Activated T-cell treated with anti-CD3 and anti-CD28 coated beads, Interleukin-2, amount 50 U/mL, for 72 hours (primary cell): Measurements from ENCODE around the gene RPE. TPM values are rescaled to one million over a fixed set of nuclear protein-coding genes. Genes with fewer than 3 reads are reported as not detected.

ENCODE experiments used
- ATAC-seq, 2 donors: fragments of 150-1000 bp; cut with Tn5 transposase; replicated peaks in 1 of 2; 2 replicates each; pipeline ENCODE4 v1.10.0; 2021; ENCODE audit warnings: moderate library complexity in 2 of 2, mild to moderate bottlenecking in 1 of 2
- DNase-seq, 2 donors: peaks; one replicate each; pipeline ENCODE4 v3.0.0; 2021 to 2022; ENCODE audit warnings: mixed read lengths in 1 of 2
- H3K27ac Mint-ChIP-seq: one replicate; pipeline ENCODE4 v1.8.0; 2022; ENCODE audit warnings: mild to moderate bottlenecking, moderate library complexity, mixed read lengths
- H3K27me3 Mint-ChIP-seq: one replicate; pipeline ENCODE4 v1.8.0; 2022; ENCODE audit warnings: low read depth, mixed read lengths
- H3K36me3 Mint-ChIP-seq, 2 donors: one replicate each; pipeline ENCODE4 v1.8.0; 2022; ENCODE audit warnings: mixed read lengths in 2 of 2, mild to moderate bottlenecking in 1 of 2; ENCODE audit not compliant: insufficient read depth in 2 of 2
- H3K4me1 Mint-ChIP-seq: one replicate; pipeline ENCODE4 v1.8.0; 2022; ENCODE audit warnings: low read depth, mixed read lengths
- H3K4me3 Mint-ChIP-seq, 2 donors: one replicate each; pipeline ENCODE4 v1.8.0; 2022; ENCODE audit warnings: mild to moderate bottlenecking in 2 of 2, mixed read lengths in 2 of 2, moderate library complexity in 2 of 2
- H3K9me3 Mint-ChIP-seq, 2 donors: one replicate each; pipeline ENCODE4 v1.8.0; 2022; ENCODE audit warnings: mixed read lengths in 2 of 2
- total RNA-seq, 2 donors: library from RNA; stranded (reverse); gene quantifications; one replicate each; pipeline ENCODE4 v1.2.3, GENCODE V29; 2022

RPE gene
- total RNA-seq, 2 donors from 2014 or later = 35.8 to 37.3 TPM

DNA sequence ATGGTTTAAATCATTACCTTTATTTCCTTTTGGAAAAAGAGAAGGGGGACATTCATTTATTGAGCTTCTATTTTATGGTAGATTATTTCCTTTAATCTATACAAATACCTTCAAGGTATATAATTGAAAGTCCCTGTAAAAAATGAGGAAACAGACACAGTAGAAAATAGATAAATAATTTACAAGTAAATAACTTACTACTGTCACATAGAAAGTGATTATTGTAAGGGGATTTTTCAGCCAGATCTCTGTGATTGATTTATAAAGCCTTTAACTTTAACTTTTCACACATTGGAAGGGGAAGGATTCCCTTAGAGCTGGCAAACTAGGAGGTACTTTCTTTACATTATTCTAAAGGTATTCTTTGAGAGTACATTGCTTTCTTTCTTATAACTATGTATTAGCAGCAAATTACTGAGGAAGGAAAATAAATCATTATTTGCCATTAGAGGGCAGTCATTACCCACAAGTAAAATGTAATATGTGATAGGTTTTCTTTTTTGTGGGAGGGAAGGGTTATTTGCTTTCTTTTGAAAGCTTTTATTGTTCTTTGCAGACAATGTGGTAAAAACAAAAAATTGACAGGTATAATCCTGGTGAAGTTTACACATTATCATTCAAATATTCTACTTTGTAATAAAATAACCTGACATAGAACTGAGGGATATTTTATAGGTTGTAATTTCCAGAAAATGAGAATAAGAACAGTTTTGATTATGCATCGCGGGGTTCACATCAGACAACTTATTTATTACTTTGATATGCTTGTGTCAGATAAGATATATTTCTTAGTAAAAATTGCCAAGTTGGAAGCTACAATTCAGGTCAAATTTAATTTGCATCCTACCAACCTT lies 24.8 kb upstream of the RPE start:
- no peaks in the 10 kb centered on the region for H3K36me3 Mint-ChIP-seq
- H3K27me3 Mint-ChIP-seq = peaks cover 10% of the 10 kb centered on the region
- ATAC-seq (no peak), DNase-seq (no peak)
- no peaks in the 10 kb centered on the region for H3K4me1 Mint-ChIP-seq
- no peak overlapping the region for H3K4me3 Mint-ChIP-seq
- H3K27ac Mint-ChIP-seq = no peak overlapping the region
- no peaks in the 10 kb centered on the region for H3K9me3 Mint-ChIP-seq

GRCh38 chr2:209984291-209984690 lies 18.1 kb upstream of the RPE start:
- ATAC-seq (no peak), DNase-seq (no peak)
- Mint-ChIP-seq H3K9me3 (no peaks in the 10 kb centered on the region), H3K27me3 (peaks cover 5% of the 10 kb centered on the region), H3K4me3 (no peak overlapping the region), H3K27ac (no peak overlapping the region), H3K36me3 (no peaks in the 10 kb centered on the region), H3K4me1 (no peaks in the 10 kb centered on the region)

- Mint-ChIP-seq H3K4me1 (no peaks in the 10 kb centered on the region), H3K36me3 (no peaks in the 10 kb centered on the region), H3K9me3 (no peaks in the 10 kb centered on the region), H3K27me3 (peaks cover 5% of the 10 kb centered on the region), H3K27ac (no peak overlapping the region), H3K4me3 (no peak overlapping the region)
- ATAC-seq = no peak
- no peak for DNase-seq
These were observed 16.6 kb upstream of the RPE start for GRCh38 chr2:209985874-209986273.

DNA sequence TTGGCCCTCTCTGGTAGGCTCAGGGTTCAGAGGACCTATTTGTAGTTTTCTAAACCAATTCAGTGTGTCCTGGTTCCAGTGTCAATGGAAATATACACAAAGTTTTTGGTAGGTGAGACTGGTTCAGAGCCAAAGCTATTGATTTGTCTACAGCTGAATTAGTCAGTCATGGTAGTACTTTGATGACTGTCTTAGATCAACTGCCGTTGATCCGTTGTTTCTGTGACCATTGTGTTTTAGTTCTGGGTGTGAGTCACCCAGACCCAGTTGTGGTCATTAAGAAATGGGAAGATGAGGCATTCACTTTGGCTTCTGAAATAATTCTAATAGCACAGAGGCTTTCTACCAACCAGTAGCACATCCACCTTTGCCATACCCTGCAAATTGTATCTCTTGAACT lies 16.0 kb upstream of the RPE start:
- H3K4me1 Mint-ChIP-seq = no peaks in the 10 kb centered on the region
- peak in 1 of 2 donors; percentile 35 for ATAC-seq
- no peaks in the 10 kb centered on the region for H3K9me3 Mint-ChIP-seq
- no peak overlapping the region for H3K27ac Mint-ChIP-seq
- no peak for DNase-seq
- H3K36me3 Mint-ChIP-seq = no peaks in the 10 kb centered on the region
- H3K27me3 Mint-ChIP-seq = peaks cover 5% of the 10 kb centered on the region
- H3K4me3 Mint-ChIP-seq = no peak overlapping the region

DNA sequence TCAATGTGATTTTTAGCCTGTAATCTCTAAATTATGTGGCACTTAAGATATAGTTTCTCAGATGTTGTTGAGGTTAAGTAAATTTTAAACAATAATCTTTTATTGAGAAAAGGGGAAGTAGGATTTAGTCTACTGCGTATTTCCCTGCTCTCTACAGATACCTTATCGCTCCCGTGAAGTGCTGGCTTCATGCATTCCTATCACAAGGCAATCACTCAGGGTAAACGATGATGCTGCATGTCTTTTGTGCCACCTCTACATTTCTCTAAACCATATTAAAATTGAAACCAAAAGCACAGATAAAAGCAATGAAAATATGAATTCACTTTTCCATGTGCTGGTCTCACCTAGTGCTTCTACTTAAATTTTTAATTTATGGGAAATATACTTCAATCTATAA lies 14.4 kb upstream of the RPE start:
- H3K4me3 Mint-ChIP-seq = no peak overlapping the region
- no peak overlapping the region for H3K27ac Mint-ChIP-seq
- H3K36me3 Mint-ChIP-seq = no peaks in the 10 kb centered on the region
- no peaks in the 10 kb centered on the region for H3K4me1 Mint-ChIP-seq
- DNase-seq = no peak
- peak in 1 of 2 donors; percentile 27 for ATAC-seq
- H3K9me3 Mint-ChIP-seq = no peaks in the 10 kb centered on the region
- no peaks in the 10 kb centered on the region for H3K27me3 Mint-ChIP-seq

DNA sequence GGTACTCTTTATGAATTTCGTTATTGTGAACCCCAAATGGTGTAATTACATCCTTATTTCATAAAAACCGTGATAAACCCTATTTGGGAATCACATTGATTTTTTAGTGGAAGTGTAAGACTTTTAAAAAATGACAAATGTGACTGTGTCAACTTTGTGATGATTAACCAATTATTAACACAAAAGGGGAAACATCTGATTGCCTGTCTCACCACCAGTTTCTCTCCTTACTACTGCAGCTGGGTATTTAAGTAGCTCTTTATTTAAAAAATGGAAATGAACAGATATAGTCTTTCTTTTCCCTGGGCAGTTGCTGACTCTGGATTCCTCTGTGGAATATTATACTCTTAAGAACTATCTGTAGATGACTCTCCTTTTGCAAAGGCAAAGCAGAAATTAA lies 11.6 kb upstream of the RPE start:
- Mint-ChIP-seq H3K4me1 (no peaks in the 10 kb centered on the region), H3K27ac (no peak overlapping the region), H3K27me3 (no peaks in the 10 kb centered on the region), H3K9me3 (no peaks in the 10 kb centered on the region), H3K4me3 (no peak overlapping the region), H3K36me3 (no peaks in the 10 kb centered on the region)
- no peak for DNase-seq
- no peak for ATAC-seq

- no peaks in the 10 kb centered on the region for H3K9me3 Mint-ChIP-seq
- ATAC-seq = no peak
- no peaks in the 10 kb centered on the region for H3K27me3 Mint-ChIP-seq
- no peak overlapping the region for H3K4me3 Mint-ChIP-seq
- DNase-seq = no peak
- no peaks in the 10 kb centered on the region for H3K36me3 Mint-ChIP-seq
- H3K4me1 Mint-ChIP-seq = no peaks in the 10 kb centered on the region
- H3K27ac Mint-ChIP-seq = no peak overlapping the region
These were observed 8.5 kb upstream of the RPE start for GRCh38 chr2:209993968-209994367.

DNA sequence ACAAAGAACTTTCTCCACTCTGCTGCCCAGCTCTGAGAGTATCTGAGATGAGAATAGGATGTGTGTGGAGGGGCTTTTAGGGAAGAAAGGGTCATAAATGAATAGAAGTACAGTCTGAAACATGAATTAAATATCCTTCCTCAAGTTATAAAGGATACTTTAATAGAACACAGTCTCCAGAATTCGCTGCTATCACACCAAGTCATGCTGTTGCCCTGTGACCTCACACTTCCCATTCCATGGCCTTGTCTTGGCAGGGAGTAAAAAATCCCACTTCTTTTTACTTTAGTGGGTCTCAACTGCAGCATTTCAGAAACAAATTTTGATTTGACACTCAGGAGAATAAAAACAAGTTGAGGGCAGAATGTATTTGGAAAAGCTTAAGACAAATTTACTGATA lies 3.8 kb upstream of the RPE start:
- Mint-ChIP-seq H3K27me3 (no peaks in the 10 kb centered on the region), H3K27ac (no peak overlapping the region), H3K36me3 (peaks cover 0 to 2% of the 10 kb centered on the region in 2 donors), H3K4me3 (no peak overlapping the region), H3K9me3 (no peaks in the 10 kb centered on the region), H3K4me1 (peaks cover 11% of the 10 kb centered on the region)
- no peak for DNase-seq
- ATAC-seq = no peak

DNA sequence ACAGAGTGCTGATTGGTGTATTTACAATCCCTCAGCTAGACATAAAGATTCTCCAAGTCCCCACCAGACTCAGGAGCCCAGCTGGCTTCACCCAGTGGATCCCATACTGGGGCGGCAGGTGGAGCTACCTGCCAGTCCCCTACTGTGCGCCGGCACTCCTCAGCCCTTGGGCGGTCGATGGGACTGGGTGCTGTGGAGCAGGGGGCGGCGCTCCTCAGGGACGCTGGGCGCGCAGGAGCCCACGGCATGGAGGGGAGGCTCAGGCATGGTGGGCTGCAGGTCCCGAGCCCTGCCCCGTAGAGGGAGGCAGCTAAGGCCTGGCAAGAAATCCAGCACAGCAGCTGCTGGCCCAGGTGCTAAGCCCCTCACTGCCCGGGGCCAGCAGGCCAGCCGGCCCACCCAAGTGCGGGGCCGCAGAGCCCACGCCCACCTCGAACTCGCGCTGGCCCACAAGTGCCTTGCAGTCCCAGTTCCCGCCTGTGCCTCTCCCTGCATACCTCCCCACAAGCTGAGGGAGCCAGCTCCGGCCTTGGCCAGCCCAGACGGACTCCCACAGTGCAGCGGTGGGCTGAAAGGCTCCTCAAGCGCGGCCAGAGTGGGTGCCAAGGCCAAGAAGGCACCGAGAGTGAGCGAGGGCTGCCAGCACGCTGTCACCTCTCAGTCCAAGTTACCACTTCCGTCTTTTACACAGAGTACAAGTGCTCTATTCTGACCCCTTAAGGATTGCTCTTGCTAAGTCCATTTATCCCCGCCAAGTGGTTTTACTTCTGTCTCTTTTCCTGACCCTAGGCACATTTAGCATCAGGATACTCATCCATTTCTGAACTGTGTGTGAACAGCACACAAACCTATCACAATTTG lies 1.7 kb upstream of the RPE start:
- no peak for ATAC-seq
- Mint-ChIP-seq H3K27ac (no peak overlapping the region), H3K27me3 (no peaks in the 10 kb centered on the region)

GRCh38 chr2:210003359-210003758 lies 921 bp downstream of the RPE start:
- ATAC-seq (no peak), DNase-seq (no peak)
- H3K36me3 Mint-ChIP-seq = peaks cover 2 to 23% of the 10 kb centered on the region in 2 donors
- H3K9me3 Mint-ChIP-seq = no peaks in the 10 kb centered on the region
- peak overlapping the region; percentile 93 for H3K27ac Mint-ChIP-seq
- peak overlapping the region; percentile 87 to 97 for H3K4me3 Mint-ChIP-seq
- peaks cover 59% of the 10 kb centered on the region for H3K4me1 Mint-ChIP-seq
- H3K27me3 Mint-ChIP-seq = no peaks in the 10 kb centered on the region

More for the DNA sequence above, 1.7 kb upstream of the RPE start:
- Mint-ChIP-seq H3K9me3 (no peaks in the 10 kb centered on the region), H3K4me1 (peaks cover 32% of the 10 kb centered on the region), H3K36me3 (peaks cover 2 to 9% of the 10 kb centered on the region in 2 donors), H3K4me3 (no peak overlapping the region)
- DNase-seq = no peak

GRCh38 chr2:210004881-210005280 lies 2.4 kb downstream of the RPE start:
- Mint-ChIP-seq H3K4me3 (peak overlapping the region; percentile 47 to 87), H3K9me3 (no peaks in the 10 kb centered on the region), H3K27me3 (no peaks in the 10 kb centered on the region), H3K36me3 (peaks cover 2 to 26% of the 10 kb centered on the region in 2 donors), H3K4me1 (peaks cover 62% of the 10 kb centered on the region), H3K27ac (no peak overlapping the region)
- DNase-seq (no peak), ATAC-seq (no peak)

GRCh38 chr2:210007895-210008294 lies 5.5 kb downstream of the RPE start:
- Mint-ChIP-seq H3K27ac (peak overlapping the region; percentile 88), H3K4me3 (no peak overlapping the region), H3K9me3 (no peaks in the 10 kb centered on the region), H3K36me3 (peaks cover 0 to 39% of the 10 kb centered on the region in 2 donors), H3K4me1 (peaks cover 59% of the 10 kb centered on the region), H3K27me3 (no peaks in the 10 kb centered on the region)
- ATAC-seq = no peak
- no peak for DNase-seq

GRCh38 chr2:210009126-210009525 lies 6.7 kb downstream of the RPE start:
- peak; percentile 39 to 89 for ATAC-seq
- H3K9me3 Mint-ChIP-seq = no peaks in the 10 kb centered on the region
- H3K27ac Mint-ChIP-seq = peak overlapping the region; percentile 65
- H3K4me3 Mint-ChIP-seq = no peak overlapping the region
- H3K36me3 Mint-ChIP-seq = peaks cover 0 to 39% of the 10 kb centered on the region in 2 donors
- H3K27me3 Mint-ChIP-seq = no peaks in the 10 kb centered on the region
- peaks cover 52% of the 10 kb centered on the region for H3K4me1 Mint-ChIP-seq
- no peak for DNase-seq
